T follicular helper cell (primary cell): ENCODE measurements around the gene LRRC3.
"Not testable (repeated sequence)": the region's sequence is repeated elsewhere in the genome, so short reads cannot be mapped to it uniquely, and the experiment has no call there.

Experiments
- DNase-seq: peaks from one replicate; pipeline ENCODE4 v3.0.0-alpha.2; 2020; ENCODE audit warnings: low read depth
- total RNA-seq, 2 experiments: gene quantifications; one replicate each; lab custom pipeline; 2026; lab: John Stamatoyannopoulos, UW

LRRC3 gene, protein sequence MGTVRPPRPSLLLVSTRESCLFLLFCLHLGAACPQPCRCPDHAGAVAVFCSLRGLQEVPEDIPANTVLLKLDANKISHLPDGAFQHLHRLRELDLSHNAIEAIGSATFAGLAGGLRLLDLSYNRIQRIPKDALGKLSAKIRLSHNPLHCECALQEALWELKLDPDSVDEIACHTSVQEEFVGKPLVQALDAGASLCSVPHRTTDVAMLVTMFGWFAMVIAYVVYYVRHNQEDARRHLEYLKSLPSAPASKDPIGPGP
- total RNA-seq = 0.39 to 1.4 reads per million in 2 experiments

DNA sequence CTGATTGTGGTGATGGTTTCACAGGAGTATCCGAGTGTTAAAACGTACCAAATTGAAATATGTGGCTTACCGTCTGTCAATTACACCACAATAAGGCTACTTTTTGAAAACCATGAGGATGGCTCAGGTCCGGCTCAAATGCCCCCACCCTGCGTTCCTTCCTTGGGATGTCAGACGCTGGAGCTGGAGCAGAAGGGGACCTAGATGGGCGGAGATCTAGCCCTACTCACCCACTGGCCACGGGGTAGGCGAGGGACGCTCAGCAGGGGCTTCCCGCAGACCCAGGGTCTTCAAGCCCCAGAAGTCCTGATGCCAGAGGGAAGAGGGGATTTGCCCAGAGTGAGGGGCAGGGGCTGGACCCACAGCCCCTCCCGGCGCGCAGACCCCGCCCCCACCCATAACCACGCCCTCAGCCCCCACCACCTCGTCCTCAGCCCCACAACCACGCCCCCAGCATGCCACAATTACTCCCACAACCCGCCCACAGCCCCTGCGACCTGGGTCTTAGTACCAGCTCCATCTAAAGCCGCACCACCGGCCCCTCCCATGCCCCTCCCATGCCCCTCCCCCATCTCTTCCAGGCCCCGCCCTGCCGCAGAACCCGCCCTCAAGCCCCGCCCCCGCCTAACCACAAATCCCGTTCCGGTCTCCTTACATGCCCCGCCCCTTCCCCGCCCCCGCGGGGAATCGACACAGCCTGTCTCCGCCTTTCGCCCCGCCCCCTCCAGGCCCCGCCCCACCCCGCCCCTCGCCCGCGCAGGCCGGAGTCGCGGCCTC is at the start of gene LRRC3:
Gene LRRC3, plus strand, starts transcription at position 764 of the 777 bp plus-strand sequence. CDS start 1,135 bp downstream, outside the sequence.
- peak; percentile 81 for DNase-seq

- no peak for DNase-seq
Measured at GRCh38 chr21:44405948-44406872, 49.1 kb upstream of the LRRC3 start.

DNA sequence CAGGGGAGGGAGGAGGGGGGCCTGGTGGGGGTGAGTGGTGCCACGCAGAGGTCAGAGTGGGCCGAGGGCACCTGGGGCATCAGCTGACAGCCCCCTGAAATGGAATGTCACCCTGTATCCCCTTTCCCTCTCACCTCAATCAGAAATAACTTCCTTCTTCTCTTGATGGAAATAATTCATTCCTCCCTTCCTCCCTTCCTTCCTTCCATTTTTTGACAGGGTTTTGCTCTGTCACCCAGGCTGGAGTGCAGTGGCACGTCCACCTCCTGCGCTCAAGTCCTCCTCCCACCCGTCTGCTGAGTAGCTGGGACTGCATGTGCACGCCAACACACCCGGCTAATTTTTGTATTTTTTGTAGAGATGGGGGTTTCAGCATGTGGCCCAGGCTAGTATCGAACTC is 48.4 kb upstream of the LRRC3 start:
- no peak for DNase-seq

GRCh38 chr21:44407493-44407892 is 47.8 kb upstream of the LRRC3 start:
- no peak for DNase-seq

DNA sequence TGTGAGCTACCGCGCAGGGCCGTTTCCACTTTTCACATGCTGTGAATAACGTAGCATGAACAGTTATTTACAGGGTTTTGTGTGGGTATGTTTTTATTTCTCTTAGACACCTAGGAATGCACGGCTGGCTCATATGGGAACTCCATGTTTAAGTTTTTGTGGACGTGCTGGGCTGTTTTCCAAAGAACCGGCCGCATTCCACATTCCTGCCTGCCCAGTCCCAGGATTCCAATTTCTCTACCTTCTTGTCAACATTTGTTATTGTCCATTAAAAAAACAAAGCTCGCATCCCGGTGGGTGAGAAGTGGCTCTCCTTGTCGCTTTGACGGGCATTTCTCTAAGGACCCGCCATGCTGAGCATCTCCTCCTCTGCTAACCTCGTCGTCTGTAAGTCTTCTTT is 47.1 kb upstream of the LRRC3 start:
- DNase-seq = no peak

DNA sequence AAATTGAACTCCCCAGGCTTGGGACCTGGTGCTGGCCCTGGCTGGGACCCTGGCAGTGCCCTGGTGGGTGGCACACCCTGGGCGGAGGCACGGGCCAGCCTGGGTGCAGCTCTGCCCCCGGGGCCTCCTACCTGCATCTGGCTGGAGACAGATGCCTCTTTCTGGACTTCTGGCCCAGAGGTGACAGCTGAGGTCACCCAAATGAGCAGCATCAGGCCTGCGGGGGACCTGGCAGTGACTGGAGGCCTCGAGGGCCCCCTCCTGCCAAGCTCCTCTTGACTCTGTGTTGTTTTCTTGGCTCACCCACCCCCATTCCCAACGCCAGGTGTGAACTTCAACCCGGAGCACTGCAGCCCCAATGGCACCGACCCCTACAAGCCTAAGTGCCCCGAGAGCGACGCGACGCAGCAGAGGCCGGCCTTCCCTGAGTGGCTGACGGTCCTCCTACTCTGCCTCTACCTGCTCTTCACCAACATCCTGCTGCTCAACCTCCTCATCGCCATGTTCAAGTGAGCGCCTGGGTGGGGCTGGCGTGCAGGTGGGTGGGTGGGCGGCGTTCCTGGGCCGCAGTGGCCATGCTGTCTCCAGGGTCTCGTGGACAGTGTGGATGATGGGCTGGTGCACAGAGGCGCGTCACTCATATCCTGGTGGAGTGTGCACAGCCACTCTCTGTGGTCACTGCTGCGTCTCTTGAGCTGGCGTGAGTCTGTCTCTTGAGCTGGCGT is 41.6 kb upstream of the LRRC3 start:
- no peak for DNase-seq

DNA sequence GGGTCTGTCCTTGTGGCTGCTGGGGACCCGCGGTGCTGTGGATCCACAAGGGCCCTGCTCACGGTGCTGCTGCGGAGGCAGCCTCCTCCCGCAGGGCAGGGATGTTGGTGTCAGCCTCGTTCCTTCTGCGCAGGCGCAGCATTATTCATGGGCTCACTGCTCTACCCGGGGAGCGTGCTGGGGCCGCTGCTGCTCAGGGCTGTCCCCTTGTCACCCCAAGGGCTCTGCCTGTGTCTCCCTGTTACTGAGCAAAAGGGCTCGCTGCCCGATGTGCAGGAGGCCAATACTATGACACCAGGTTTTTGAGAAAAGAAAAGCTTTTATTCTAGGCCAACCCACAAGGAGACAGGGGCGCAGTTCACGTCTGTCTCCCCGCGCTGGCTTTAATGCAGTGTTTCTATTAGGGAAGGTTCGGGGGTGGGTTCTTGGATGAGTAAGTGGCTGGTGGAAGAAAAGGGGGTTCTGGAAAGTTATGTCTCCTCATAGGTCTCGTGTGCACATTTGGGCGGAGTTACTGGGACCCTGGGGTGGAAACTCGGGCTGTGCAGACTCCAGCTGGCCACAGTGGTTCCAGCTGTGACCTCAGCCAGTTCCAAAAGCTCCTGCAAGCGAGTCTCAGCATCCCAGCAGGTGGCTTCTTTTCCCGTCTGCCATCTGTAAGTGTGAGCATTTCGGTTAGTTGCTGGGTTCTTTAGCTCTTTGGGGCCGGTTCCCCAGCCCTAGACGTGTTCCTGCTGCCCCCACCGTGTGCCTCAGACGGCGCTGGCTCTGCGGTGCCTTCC is 40.8 kb upstream of the LRRC3 start:
- no peak for DNase-seq

DNA sequence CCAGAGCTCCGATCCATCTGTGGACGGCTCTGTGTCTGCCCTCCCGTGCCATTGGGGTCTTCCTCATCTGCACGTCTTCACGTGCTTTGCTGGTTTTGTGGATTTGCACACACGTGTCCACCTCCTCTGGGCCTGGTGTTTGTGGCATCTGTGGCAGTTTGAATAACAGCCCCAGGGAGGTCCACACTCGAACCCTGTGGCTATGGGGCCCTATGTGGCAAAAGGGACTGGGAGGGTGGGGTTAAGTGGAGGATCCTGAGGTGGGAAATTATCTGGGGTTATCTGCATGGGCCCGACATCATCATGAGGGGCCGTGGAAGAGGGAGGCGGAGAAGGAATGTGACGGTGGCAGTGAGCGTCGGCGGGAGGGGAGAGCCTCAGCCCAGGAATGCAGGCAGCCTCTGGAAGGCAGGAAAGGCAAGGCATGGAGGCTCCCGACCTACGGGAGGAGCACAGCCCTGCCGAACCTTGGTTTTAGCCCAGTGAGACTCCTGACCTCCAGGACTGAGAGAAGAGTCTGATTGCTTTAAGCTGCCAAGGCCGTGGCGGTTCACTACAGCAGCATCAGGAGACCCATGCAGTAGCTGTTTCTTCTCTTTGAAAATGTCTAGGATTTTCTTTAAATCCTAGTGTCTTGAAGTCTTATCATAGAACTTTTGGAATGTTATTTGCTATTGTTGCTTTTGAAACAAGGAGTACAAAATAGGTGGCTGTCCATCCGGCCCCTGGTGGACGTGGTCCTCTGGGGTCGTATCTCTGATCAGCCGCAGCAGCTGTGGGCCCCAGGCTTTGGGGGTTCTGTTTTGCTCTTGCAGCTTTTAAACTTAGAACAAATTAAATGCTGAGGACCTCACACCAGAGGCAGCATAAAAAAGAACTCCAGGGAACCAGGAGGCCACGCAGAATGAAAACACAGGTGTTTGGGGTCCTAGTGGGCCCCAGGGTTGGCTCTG is 40.0 kb upstream of the LRRC3 start:
- no peak for DNase-seq

DNA sequence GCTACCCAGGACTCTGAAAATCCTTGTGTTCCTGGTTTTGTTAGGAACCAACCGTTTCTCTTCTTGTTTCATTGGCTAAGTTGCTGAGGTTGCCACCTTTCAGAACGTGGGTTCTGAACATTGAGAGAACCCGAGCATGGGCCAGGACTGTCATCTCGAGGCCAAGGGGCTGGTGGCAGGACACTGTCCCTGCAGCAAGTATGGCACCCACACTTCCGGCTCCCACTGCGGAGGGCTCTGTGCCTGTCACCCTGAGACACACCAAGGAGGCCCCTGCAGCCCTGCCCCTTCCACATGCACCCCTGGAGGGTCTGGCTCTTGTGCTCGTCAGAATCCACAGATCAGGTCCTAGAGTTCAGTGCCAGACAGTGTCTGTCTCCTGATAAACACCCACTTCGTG is 39.1 kb upstream of the LRRC3 start:
- no peak for DNase-seq

DNA sequence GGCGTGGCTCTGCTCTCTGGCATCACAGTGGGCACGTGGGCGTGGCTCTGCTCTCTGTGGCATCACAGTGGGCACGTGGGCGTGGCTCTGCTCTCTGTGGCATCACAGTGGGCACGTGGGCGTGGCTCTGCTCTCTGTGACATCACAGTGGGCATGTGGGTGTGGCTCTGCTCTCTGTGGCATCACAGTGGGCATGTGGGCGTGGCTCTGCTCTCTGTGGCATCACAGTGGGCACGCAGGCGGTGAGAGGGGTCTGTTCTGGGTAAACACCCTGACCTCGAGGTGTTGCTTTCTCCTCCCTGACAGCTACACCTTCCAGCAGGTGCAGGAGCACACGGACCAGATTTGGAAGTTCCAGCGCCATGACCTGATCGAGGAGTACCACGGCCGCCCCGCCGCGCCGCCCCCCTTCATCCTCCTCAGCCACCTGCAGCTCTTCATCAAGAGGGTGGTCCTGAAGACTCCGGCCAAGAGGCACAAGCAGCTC is 37.6 kb upstream of the LRRC3 start:
- DNase-seq = not testable (repeated sequence)

DNA sequence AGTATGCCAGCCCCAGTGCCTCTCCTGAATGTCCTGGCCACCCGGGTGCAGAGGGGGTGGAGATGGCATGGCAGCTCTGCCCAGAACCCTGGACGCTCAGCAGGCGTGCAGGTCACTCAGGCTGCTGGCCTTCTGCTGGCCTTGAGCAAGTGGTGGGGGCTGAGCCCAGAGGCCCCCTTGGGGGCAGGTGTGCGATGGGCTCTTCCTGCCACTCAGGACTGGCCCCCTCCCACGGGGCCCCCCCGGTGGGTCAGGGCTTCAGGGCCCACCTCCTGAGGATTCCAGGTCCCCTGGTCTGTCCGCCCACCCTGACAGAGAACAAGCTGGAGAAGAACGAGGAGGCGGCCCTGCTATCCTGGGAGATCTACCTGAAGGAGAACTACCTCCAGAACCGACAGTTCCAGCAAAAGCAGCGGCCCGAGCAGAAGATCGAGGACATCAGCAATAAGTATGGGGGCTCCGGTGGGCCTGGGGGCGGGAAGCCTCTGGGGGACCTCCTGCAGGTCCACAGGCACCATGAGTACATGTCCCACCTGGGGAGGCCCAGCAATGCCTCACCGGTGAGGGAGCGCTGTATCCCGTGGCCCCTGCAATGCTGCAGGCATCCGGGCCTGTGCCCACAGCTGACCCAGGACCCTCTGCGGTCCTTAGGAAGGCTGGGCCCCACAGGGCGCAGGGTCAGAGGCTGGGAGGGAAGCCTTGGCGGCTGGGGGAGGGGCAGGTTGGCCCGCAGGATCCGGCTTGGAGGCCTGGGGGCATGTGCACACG is 37.0 kb upstream of the LRRC3 start:
- DNase-seq = no peak

DNA sequence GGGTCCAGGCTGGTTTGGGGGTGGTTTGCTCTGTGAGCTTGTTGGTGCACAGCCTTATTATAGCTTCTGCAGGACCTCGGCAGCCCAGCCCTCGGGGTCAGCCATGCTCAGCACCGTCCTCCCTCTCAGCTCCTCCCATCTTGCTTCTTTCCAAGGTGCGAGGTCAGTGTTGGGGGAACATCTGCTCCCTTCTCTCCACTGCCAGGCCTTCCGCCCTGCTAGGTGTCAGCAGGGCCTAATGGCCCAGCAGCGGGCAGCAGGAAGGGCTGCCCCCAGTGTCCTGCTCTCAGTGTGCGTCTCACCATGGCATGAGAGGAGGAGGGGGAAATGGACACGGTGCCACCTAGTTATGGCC is 36.5 kb upstream of the LRRC3 start:
- DNase-seq = no peak

DNA sequence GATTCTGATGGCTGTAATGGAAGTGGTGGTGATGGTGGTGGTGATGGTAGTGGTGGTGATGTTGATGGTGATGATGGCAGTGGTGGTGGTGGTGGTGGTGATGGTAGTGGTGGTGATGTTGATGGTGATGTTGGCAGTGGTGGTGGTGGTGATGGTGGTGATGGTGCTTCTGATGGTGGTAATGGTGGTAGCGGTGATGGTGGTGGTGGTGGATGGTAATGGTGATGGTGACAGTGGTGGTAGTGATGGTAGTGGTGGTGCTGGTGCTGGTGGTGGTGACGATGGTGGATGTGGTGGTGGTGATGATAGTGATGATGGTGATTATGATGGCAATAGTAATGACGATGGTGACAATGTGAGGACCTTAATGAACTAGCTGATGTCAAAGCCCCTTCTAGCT is 35.6 kb upstream of the LRRC3 start:
- no peak for DNase-seq

DNA sequence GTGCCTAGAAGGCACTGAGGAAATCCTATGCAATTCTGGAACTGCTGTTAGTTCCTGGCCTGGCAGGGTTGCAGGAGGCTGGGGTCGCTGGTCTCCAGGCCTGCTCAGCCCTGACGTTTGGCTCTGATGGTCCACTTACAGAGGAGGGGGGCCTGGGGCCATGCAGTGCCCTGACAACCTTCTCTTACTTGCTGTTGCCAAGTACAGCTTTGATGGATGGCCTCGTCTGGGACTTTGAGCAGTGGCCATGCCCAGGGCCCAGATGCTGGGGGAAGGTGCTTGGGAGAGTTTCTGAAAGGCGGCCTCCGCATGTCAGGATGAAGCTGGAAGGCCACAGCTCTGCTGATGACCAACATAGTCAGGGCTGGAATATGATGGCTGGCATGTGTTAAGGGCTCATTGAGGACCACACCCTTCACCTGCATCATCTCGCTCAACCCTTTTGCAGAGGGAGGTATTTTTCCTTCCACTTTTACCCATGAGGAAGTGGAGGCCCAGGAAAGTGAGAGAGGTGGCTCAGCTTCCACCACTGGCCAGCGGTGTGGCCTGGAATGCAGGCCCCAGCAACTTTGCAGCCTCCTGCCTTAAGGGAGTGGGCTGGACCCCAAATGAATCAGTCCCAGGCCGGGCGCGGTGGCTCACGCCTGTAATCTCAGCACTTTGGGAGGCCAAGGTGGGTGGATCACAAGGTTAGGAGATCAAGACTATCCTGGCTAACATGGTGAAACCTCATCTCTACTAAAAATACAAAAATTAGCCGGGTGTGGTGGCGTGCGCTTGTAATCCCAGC is 34.7 kb upstream of the LRRC3 start:
- DNase-seq = no peak

- DNase-seq = no peak
Measured at GRCh38 chr21:44421901-44422840, 33.1 kb upstream of the LRRC3 start.

DNA sequence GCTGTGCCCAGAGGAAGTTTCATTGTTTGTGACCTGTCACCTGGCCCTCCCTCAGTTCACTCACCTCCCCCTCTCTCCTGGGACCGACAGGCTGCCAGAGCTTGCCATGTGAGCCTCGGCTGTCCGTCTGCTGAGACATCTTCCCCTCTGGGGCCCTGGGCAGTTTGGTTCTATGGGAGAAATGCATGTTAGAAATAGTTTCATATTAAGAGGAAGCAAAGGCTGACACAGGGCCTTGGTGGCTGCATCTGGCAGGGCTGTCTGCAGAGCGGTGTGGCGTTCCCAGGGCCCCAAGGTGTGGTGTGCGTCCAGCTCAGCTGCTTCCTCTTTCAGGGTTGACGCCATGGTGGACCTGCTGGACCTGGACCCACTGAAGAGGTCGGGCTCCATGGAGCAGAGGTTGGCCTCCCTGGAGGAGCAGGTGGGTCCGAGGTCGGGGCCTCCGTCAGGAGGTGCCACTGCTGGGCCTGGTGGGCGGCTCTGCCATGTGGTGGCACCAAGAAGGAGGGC is 31.9 kb upstream of the LRRC3 start:
- no peak for DNase-seq
